Bronchial epithelial cell (primary cell): ENCODE results near the gene RTN4RL1. TPM values are rescaled to one million over a fixed set of nuclear protein-coding genes. Genes with fewer than 3 reads are reported as not detected.

Experiments used
- DNase-seq: peaks from one replicate; pipeline ENCODE4 v3.0.0-alpha.2; 2010; ENCODE audit warnings: low read depth
- FAIRE-seq: peaks from 2 replicates; lab custom pipeline; 2011; peaks lifted over from hg19 to GRCh38; lab: Jason Lieb, UNC
- H3K27me3 ChIP-seq: 2 replicates; pipeline ENCODE4 v1.5.1; 2011; ENCODE audit warnings: low read length; ENCODE audit not compliant: control insufficient read depth, insufficient read depth
- H3K36me3 ChIP-seq: 2 replicates; pipeline ENCODE4 v1.5.1; 2011; ENCODE audit warnings: low read length; ENCODE audit not compliant: control insufficient read depth, insufficient read depth
- H3K4me3 ChIP-seq: 2 replicates; pipeline ENCODE4 v1.5.1; 2011; ENCODE audit warnings: mild to moderate bottlenecking, low read depth, low read length, control low read depth
- total RNA-seq: library from RNA; depleted of rRNA; stranded (reverse); fragments of >200 nt; gene quantifications from 2 replicates; pipeline ENCODE4 v1.2.1, GENCODE V29; 2014
- TF ChIP-seq, protein P1 (sequence below): IDR thresholded peaks from 2 replicates; pipeline ENCODE4 v1.5.1; 2011; ENCODE audit warnings: mild to moderate bottlenecking, moderate library complexity, low read length, control low read depth, inconsistent platforms; ENCODE audit not compliant: insufficient read depth, severe bottlenecking

RTN4RL1 gene
- total RNA-seq, 1 donor from 2014 or later: 0.26 TPM

DNA sequence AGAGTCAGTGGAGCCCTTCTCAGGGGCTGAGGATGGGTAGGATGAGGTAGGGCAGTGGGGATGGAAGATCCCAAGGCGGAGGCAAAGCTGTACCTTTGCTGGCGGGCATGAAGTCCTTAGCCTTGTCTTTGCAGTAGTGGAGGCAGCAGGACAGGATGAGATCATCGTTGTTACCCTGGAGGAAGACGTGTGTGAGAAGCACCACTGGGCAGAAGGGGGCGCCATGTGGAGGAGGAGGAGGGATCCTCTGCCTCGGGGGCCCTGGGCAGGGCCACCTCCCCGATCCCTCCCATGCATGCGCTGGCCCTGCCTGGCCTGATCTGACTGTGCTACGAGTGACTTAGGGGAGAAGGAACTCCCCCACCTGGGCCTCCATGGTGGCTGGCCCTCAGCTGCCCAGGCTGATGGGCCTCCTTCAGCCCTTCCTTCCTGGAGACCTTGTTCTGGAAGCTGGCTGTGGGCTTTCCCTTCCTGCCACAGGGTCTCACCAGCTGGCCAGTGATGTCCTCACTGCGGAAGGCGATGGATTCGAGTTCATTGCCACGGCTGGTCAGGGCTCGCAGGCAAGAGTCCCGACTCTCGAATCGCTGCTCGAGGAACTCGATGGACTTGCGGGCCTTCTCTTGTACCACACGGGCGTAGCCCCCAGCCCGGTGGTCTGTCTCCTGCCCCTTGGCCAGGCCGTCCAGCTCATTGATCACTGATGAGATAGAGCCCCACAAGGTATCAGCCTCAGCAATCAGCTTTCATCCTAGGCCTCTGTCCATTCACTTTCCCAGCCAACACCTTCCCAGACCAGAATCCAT lies 40.0 kb upstream of the RTN4RL1 start:
- TF ChIP-seq, protein P1, sequence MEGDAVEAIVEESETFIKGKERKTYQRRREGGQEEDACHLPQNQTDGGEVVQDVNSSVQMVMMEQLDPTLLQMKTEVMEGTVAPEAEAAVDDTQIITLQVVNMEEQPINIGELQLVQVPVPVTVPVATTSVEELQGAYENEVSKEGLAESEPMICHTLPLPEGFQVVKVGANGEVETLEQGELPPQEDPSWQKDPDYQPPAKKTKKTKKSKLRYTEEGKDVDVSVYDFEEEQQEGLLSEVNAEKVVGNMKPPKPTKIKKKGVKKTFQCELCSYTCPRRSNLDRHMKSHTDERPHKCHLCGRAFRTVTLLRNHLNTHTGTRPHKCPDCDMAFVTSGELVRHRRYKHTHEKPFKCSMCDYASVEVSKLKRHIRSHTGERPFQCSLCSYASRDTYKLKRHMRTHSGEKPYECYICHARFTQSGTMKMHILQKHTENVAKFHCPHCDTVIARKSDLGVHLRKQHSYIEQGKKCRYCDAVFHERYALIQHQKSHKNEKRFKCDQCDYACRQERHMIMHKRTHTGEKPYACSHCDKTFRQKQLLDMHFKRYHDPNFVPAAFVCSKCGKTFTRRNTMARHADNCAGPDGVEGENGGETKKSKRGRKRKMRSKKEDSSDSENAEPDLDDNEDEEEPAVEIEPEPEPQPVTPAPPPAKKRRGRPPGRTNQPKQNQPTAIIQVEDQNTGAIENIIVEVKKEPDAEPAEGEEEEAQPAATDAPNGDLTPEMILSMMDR: peak; percentile 55
- peak; percentile 42 for DNase-seq
- Histone ChIP-seq H3K4me3 (no peak overlapping the region), H3K27me3 (no peaks in the 10 kb centered on the region), H3K36me3 (peaks cover 24% of the 10 kb centered on the region)
- no peak for FAIRE-seq

DNA sequence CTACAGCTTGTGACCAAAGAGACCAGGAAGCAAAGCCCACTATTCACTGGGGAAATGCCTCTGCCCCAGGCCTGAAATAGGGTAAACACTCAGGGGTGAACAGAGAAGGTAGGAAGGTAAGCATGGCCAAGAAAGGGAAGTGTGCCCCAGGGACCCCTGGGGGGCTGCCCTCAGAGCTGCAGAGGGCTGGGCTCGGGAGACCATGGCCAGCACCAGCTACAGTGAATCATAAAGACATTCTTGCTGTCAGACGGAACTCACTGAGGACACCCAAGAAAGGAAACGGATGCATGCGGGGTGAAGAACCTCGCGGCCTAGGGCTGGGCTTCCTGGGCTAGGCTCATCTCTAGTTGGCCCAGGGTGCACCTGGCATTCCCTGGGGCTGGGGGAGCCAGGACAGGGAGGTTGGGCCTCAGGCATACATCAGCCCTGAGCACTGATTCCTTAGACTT lies 39.4 kb upstream of the RTN4RL1 start:
- no peak overlapping the region for H3K4me3 ChIP-seq
- FAIRE-seq (no peak), DNase-seq (no peak)
- TF ChIP-seq, protein P1: no peak
- no peaks in the 10 kb centered on the region for H3K27me3 ChIP-seq
- H3K36me3 ChIP-seq: peaks cover 23% of the 10 kb centered on the region

DNA sequence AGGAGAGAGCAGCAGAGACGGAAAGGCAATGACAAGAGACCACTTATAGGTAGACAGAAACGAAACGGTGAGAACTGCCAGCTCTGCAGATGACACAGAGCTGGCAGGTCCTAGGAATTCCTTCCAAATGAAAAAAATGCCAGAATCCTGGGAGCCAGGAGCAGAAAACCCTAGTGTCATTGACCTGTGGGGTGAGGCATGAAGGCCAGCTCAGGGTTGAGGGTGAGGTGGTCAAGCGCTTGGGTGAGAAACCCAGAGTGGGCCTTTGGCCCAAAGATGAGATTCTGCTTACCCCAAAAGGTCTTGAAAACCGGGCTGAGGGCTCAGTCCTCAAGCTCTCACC lies 39.0 kb upstream of the RTN4RL1 start:
- TF ChIP-seq, protein P1: no peak
- Histone ChIP-seq H3K27me3 (no peaks in the 10 kb centered on the region), H3K4me3 (no peak overlapping the region), H3K36me3 (peaks cover 23% of the 10 kb centered on the region)
- FAIRE-seq: no peak
- DNase-seq: no peak

DNA sequence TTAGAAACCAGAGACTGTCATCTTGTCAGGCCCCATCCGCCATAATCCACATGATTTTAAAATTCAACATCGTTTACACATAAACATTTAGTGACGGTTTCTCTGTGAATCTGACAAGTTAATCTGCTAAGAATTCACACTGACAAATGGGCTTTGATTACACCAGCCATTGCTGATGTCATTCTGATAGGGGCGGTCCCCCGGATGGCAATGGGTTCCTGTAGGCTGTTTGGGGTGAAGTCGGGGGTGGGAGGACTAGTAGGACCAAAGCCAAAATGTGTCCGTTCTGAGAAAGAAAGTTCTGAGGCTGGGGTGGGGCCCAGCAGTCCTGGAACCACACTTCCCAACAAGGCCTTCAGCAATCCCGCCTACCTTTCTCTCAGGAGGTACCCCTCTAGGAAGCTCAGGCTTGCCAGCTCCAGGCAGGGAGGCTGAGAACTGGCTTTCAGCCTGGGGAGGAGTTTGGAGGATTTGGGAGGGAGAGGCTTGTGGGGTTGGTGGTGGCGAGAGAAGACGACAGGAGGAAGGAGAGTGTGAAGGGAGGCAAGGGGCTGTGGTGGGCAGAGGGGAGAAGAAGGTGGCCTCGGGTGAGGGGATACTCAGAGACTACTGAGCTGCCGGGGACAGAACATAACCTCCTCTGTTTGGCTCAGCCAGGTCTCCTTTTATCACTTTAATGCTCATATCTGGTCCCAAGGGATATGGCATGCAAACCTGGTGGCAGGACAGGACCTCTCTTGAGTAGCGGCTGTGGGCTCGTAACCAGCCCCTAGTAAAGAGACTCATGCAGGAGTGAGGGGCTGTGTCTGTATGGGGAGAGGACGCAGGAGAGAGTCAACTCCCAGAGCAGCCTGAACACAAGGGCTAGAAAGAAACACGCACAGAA lies 38.4 kb upstream of the RTN4RL1 start:
- no peak for DNase-seq
- peak; percentile 55 for FAIRE-seq
- no peak overlapping the region for H3K4me3 ChIP-seq
- no peaks in the 10 kb centered on the region for H3K27me3 ChIP-seq
- TF ChIP-seq, protein P1: no peak
- H3K36me3 ChIP-seq: peaks cover 23% of the 10 kb centered on the region

DNA sequence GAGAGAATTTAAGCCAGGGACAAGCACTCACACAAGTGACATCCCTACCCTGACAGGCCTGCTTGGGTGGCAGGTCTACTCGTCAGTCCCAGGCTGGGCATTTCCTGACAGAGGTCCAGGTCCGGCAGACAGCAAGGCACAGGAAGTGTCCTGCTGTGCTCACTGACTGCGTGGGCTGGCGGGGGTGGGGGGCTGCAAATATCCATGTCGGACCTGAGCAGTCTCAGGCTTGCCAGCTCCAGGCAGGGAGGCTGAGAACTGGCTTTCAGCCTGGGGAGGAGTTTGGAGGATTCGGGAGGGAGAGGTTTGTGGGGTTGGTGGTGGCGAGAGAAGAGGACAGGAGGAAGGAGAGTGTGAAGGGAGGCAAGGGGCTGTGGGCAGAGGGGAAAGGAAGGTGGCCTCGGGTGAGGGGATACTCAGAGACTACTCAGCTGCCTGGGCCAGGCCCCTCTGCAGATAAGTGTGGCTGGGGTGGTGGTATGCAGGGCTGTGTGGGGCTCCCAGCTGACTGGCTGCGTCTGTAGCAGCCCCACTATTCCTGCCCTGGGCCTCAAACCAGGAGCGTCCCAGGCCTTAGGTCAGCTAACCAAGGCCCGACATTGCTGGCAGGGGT lies 37.5 kb upstream of the RTN4RL1 start:
- no peaks in the 10 kb centered on the region for H3K27me3 ChIP-seq
- H3K4me3 ChIP-seq: no peak overlapping the region
- no peak for DNase-seq
- FAIRE-seq: peak; percentile 18
- TF ChIP-seq, protein P1: no peak
- peaks cover 22% of the 10 kb centered on the region for H3K36me3 ChIP-seq
